ENCODE data around the gene EFNA2. TPM values are rescaled to one million over a fixed set of nuclear protein-coding genes. Genes with fewer than 3 reads are reported as not detected.

Gene EFNA2
- total RNA-seq, 2 experiments from 2014 or later, result not detected

- H3K4me1 Mint-ChIP-seq, result peaks cover 7% of the 10 kb centered on the region
- H3K36me3 Mint-ChIP-seq (ENCODE audit: low read depth), result peaks cover 3% of the 10 kb centered on the region
- no peak overlapping the region for H3K4me3 Mint-ChIP-seq
- no peak overlapping the region for H3K27ac Mint-ChIP-seq
- ChIA-PET CTCF (no interaction called here), POLR2A (interaction anchor here (1.1 to 1.3 kb wide), 2 partner anchors 16 to 41 kb away, joined by 3 to 4 read pairs; partner anchors contain the start of gene CIRBP)
- DNase-seq, result no peak
- peaks cover 28% of the 10 kb centered on the region for H3K27me3 Mint-ChIP-seq
- H3K9me3 Mint-ChIP-seq, result no peaks in the 10 kb centered on the region
Measured at GRCh38 chr19:1284979-1285736, 515 bp upstream of the EFNA2 start.

DNA sequence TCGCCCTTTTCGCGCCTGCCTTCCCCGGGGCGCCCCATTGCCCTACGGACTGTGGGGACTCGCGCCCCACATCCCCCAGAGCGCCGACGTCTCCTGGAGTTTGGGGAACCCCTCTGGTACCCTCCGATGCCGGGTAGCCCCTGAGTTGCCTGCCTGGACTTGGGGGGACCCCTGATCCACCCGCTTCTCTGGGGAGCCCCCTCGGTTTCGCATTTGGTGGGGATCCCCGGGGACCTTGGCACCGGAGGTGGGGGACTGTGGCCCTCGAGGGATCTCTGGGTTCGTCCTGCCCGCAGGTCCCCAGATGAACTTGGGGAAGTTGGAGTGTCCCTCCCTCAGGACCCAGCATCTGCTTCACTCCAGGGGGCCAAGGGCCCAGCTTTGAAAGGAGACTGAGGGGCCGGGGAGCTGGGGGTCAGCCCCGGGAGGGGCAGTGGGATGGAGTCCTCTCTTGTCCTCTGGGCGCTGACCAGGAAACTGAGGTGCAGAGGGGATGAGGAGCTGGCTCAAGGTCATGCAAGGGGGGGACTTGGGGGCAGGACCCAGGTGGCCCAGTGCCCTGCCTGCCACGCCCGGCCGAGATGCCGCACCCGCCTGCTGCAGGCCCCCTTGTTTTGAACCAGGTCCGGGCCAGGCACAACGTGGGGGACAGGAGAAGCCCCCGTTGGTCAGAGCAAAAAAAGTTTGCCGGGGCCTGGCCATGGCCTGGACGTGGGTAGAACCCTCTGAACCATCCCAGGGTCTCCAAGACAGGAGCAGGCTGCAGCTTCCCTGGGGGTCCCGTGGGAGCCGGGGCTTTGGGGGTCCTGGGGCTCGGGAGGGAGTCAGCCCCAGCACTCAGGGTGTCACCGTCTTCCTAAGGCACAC lies 1.0 kb downstream of the EFNA2 start:
- Mint-ChIP-seq H3K36me3 (ENCODE audit: low read depth) (no peaks in the 10 kb centered on the region), H3K9me3 (no peaks in the 10 kb centered on the region), H3K4me1 (peaks cover 5% of the 10 kb centered on the region), H3K4me3 (no peak overlapping the region), H3K27ac (no peak overlapping the region), H3K27me3 (peaks cover 29% of the 10 kb centered on the region)
- ChIA-PET POLR2A (no interaction called here), CTCF (no interaction called here)
- DNase-seq, result no peak

GRCh38 chr19:1287354-1288225 lies 1.9 kb downstream of the EFNA2 start:
- Mint-ChIP-seq H3K4me3 (no peak overlapping the region), H3K36me3 (ENCODE audit: low read depth) (no peaks in the 10 kb centered on the region), H3K27me3 (peaks cover 29% of the 10 kb centered on the region), H3K4me1 (peaks cover 5% of the 10 kb centered on the region), H3K27ac (no peak overlapping the region), H3K9me3 (no peaks in the 10 kb centered on the region)
- ChIA-PET POLR2A (no interaction called here), CTCF (no interaction called here)
- no peak for DNase-seq

DNA sequence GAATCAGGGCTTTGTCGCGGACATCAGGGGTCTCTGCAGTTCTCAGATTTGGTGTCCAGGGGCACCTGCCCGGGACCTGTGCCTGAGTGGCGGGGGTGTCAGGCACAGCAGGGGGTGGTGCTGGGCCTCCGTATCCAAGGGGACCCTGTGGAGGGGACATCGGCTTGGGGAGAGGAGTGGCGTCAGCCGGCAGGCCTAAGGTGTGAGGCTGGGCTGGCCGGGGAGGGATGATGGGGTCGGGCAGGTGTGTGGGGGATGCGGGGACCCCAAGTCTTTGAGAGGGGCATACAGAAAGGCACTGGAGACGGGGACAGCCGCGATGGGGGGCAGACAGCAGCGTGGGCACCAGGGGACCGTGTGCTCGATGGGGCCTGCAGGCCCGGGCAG lies 2.5 kb downstream of the EFNA2 start:
- ChIA-PET POLR2A (no interaction called here), CTCF (no interaction called here)
- Mint-ChIP-seq H3K36me3 (ENCODE audit: low read depth) (no peaks in the 10 kb centered on the region), H3K4me3 (no peak overlapping the region), H3K27ac (no peak overlapping the region), H3K27me3 (peaks cover 27% of the 10 kb centered on the region), H3K9me3 (no peaks in the 10 kb centered on the region), H3K4me1 (peaks cover 5% of the 10 kb centered on the region)
- no peak for DNase-seq

GRCh38 chr19:1288833-1289685 lies 3.4 kb downstream of the EFNA2 start:
- Mint-ChIP-seq H3K36me3 (ENCODE audit: low read depth) (no peaks in the 10 kb centered on the region), H3K4me3 (no peak overlapping the region), H3K9me3 (no peaks in the 10 kb centered on the region), H3K27me3 (peaks cover 26% of the 10 kb centered on the region), H3K4me1 (peaks cover 5% of the 10 kb centered on the region), H3K27ac (no peak overlapping the region)
- no peak for DNase-seq
- ChIA-PET POLR2A (no interaction called here), CTCF (no interaction called here)

GRCh38 chr19:1289686-1290025 lies 4.0 kb downstream of the EFNA2 start:
- Mint-ChIP-seq H3K36me3 (ENCODE audit: low read depth) (no peaks in the 10 kb centered on the region), H3K4me3 (no peak overlapping the region), H3K27ac (no peak overlapping the region), H3K9me3 (no peaks in the 10 kb centered on the region), H3K27me3 (peaks cover 23% of the 10 kb centered on the region), H3K4me1 (peaks cover 5% of the 10 kb centered on the region)
- DNase-seq, result no peak
- ChIA-PET CTCF (no interaction called here), POLR2A (no interaction called here)

GRCh38 chr19:1290196-1290702 lies 4.6 kb downstream of the EFNA2 start:
- H3K27ac Mint-ChIP-seq, result no peak overlapping the region
- H3K27me3 Mint-ChIP-seq, result peaks cover 18% of the 10 kb centered on the region
- CTCF ChIA-PET, result no interaction called here
- H3K9me3 Mint-ChIP-seq, result no peaks in the 10 kb centered on the region
- H3K4me3 Mint-ChIP-seq, result no peak overlapping the region
- no peaks in the 10 kb centered on the region for H3K36me3 Mint-ChIP-seq (ENCODE audit: low read depth)
- DNase-seq, result no peak
- H3K4me1 Mint-ChIP-seq, result peaks cover 3% of the 10 kb centered on the region
- POLR2A ChIA-PET, result no interaction called here

DNA sequence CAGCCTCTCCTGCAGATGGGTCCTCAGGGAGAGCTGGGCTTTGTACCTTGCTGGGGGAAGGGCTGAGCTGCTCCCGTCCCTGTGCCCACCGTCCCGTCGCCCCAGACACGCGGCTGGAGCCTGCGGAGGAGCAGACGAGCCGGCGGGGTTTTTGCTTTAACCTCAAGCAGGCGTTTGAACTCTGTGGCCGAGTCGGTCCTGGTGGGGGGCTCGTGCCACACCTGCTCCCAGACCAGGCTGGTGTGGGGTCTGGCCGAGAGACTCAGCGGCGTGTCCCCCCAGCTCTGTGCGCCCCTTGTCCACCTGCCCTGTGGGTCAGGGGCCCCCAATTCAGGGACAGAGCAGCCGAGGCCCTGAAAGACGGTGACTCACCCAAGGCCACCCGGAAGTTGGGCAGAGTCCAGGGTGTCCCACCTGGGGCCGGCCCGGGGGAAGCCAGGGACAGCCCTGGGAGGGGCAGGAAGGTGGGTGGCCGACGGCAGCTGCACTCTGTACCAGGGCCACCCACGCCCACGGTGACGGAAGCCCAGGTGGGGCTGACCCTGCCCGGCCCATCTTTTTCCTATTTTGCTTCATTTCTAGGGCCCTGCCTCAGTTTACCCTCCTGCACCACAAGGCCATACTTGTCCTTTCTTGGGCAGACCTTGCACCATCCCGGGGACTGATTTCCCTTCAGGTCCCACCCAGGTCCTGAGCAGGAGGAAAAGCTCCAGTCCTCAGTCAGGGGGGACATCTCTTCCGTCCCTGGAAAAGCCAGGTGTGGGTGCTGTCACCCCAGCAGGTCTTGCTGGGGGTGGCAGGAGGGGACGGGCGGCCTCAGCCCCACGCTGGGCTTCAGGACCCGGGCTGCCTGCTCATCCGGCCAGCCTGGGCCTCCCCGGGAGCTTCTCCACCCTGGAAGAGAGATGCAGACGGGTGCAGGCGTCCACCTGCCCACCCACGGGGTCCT lies 5.3 kb downstream of the EFNA2 start:
- H3K4me3 Mint-ChIP-seq, result no peak overlapping the region
- CTCF ChIA-PET, result no interaction called here
- no peak for DNase-seq
- no peaks in the 10 kb centered on the region for H3K36me3 Mint-ChIP-seq (ENCODE audit: low read depth)
- no peaks in the 10 kb centered on the region for H3K9me3 Mint-ChIP-seq
- H3K27me3 Mint-ChIP-seq, result peaks cover 17% of the 10 kb centered on the region
- H3K4me1 Mint-ChIP-seq, result peaks cover 3% of the 10 kb centered on the region
- H3K27ac Mint-ChIP-seq, result no peak overlapping the region
- POLR2A ChIA-PET, result interaction anchor here (1.2 kb wide), 1 partner anchor 11 kb away, joined by 3 read pairs; no protein-coding TSS in a partner anchor

DNA sequence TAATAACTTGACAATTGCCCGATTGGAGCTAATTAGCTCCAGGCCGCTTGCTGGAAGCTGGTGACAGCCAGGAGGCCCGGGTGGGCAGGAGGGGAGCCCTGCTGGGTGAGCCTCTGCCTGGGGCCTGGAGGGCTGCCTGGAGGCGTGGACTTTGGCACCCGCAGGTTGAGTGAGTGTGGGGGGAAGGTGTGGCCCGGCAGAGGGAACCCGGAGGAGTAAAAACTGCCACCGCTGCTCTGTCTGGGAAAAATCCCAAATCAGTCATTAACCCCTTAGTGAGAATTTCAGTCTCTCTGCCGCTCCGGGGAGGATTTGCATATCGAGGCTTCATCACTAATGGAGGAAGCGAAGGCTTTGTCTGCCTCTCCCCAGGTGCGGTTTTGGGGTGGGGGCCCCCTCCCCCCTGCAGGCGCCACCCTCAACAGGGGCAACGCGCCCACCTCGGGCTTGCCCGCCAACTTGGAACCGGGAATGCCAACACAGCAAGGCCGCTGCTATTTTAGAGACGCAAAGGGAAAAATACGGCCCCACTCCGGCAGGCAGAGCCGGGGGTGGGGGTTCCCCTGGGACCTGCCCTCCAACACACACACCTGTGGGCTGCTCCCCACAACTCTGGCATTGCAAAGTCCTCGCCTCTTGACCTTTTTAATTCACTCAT lies 6.2 kb downstream of the EFNA2 start:
- H3K4me3 Mint-ChIP-seq, result no peak overlapping the region
- no peaks in the 10 kb centered on the region for H3K36me3 Mint-ChIP-seq (ENCODE audit: low read depth)
- POLR2A ChIA-PET, result interaction anchor here (1.2 kb wide), 1 partner anchor 12 kb away, joined by 3 read pairs; no protein-coding TSS in a partner anchor
- CTCF ChIA-PET, result no interaction called here
- peaks cover 13% of the 10 kb centered on the region for H3K27me3 Mint-ChIP-seq
- no peak for DNase-seq
- no peaks in the 10 kb centered on the region for H3K9me3 Mint-ChIP-seq
- H3K27ac Mint-ChIP-seq, result no peak overlapping the region
- no peaks in the 10 kb centered on the region for H3K4me1 Mint-ChIP-seq

DNA sequence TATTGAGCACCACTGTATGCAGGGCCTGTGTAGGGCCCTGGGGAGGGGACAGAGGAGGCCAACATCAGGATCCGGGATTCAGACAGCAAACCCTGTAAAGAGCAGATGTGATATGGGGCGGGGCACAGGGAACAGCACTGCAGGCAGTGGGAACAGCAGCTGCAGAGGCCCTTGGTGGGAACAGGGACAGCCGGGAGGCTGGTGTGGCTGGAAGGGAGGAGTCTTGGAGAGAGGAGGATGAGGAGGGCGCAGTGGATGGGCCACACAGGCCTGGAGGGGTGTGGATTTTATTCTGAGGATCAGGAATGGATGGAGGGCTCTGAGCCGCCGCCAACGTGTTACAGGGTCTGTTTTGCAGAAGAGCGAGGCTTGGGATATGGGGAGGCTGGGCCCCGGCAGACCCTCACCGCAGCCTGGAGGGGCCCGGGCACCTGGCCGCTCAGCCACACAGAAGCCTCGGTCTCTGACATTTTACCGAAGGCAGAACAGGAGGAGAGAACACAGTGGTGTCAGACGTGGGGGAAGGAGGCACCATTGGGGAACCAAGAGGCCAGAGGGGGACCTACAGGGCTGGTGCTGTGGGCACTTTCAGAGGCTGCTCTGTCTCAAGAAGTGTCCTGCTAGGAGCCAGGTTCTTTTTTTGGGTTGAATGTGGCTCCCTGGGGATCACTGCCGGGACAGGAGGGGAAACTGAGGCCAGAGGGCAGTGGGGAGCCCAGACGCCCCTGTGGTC lies 6.9 kb downstream of the EFNA2 start:
- H3K4me1 Mint-ChIP-seq, result no peaks in the 10 kb centered on the region
- no peak overlapping the region for H3K27ac Mint-ChIP-seq
- DNase-seq, result no peak

More for the DNA sequence above, 6.9 kb downstream of the EFNA2 start:
- Mint-ChIP-seq H3K27me3 (peaks cover 13% of the 10 kb centered on the region), H3K36me3 (ENCODE audit: low read depth) (no peaks in the 10 kb centered on the region), H3K4me3 (no peak overlapping the region), H3K9me3 (no peaks in the 10 kb centered on the region)
- ChIA-PET POLR2A (no interaction called here), CTCF (no interaction called here)
